ENCODE results near the gene ARSJ.
A peak's percentile ranks its signal among the peaks of the same experiment; 100 is the strongest.

The ARSJ gene

DNA sequence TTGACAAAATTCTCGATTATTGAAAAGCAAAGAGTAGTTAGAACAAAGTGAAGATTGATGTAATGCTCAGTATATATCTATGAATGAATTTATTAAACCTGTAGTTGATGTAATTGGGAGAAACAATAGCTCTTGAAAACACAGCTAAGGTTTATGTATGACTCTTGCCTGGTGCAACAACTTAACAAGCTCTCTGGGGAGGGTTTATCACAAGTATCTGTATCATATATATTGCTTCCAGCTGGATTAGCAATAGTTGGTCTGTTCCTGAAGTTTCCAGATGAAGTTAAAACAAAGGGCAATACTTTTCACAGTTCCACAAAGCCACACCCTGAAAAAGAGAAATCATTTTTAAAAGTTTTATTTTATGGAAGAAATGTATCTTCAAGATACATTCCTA lies 91.4 kb downstream of the ARSJ start:
- FAIRE-seq = no peak

GRCh38 chr4:113885291-113885690 lies 94.2 kb downstream of the ARSJ start:
- no peak for FAIRE-seq

GRCh38 chr4:113884655-113885054 lies 94.8 kb downstream of the ARSJ start:
- no peak for FAIRE-seq

- no peak for FAIRE-seq
Measured at GRCh38 chr4:113882668-113883067, 96.8 kb downstream of the ARSJ start.

GRCh38 chr4:113881256-113881655 lies 98.2 kb downstream of the ARSJ start:
- FAIRE-seq = no peak

DNA sequence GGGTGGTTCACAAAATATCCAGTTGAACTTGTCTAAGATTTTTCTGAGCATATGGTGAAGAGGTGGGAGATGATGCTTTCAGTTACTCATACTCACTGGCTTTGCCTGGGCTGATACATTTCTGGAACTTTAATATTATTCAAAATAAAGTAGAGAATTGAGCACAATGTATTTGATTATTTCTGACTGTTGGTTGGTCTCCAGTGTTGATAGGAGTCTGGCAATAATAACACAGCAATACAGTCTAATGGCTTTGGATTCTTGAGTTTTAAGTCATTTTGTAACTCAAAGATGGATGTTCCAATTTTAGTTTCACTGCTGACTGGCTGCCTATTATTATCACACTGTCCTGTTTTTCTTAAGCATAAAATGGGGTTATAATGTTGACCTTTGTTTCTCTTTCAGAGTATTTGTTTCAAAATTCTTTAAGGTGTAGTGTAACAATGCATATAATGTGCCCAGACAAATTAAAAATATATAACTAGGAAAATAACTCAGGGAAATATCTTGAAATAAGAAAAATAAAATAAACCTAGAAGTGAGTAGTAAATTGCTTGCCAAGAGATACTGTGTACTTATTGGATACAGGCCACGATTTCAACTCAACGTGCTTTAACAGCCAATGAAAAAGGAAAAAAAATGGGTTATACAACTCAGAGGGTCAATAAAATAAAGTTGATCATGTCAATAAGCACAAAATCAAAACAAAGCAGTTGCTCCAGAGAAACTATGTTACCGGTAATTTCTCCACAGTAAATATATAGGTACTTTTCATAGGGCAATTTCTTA lies 99.0 kb downstream of the ARSJ start:
- peak; percentile 30 for FAIRE-seq

DNA sequence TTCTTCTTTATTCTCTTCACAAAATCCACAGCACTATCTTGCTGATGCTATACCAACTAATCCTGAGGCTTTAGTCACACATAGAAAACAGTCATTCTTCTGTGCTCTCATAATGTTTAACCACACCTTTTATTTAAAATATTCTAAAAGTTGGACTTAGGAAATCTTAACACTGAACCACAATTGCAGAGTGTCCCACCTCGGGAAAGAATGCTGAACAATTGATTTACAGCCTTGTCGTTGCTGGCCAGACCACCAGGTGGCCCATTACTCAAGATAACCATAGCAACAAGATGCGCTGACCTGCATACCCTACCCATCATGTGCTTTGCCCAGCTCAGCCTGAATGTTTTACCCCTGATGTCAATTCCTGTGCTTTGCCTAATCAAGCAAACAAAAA lies 100.8 kb downstream of the ARSJ start:
- FAIRE-seq = no peak

GRCh38 chr4:113874480-113874879 lies 105.0 kb downstream of the ARSJ start:
- FAIRE-seq = no peak

DNA sequence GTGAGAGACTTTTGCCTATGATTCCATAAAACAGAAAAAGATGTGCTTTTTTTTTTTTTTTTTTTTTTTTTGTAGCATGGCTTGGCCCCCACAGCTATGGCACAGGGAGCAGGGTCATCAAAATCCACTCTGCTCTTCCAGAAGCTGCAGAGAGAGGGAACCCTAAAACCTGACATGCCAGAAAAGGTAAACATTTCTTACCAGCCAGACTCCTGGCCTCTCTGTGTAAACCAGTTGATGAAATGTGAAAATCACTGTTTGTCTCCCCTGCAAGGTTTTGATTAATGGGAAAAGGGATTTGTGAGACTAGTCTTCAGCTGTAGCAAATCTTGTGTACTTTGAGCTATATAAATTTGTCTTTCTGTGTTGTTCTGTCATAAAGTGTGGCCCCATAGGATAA lies 105.9 kb downstream of the ARSJ start:
- FAIRE-seq = no peak

DNA sequence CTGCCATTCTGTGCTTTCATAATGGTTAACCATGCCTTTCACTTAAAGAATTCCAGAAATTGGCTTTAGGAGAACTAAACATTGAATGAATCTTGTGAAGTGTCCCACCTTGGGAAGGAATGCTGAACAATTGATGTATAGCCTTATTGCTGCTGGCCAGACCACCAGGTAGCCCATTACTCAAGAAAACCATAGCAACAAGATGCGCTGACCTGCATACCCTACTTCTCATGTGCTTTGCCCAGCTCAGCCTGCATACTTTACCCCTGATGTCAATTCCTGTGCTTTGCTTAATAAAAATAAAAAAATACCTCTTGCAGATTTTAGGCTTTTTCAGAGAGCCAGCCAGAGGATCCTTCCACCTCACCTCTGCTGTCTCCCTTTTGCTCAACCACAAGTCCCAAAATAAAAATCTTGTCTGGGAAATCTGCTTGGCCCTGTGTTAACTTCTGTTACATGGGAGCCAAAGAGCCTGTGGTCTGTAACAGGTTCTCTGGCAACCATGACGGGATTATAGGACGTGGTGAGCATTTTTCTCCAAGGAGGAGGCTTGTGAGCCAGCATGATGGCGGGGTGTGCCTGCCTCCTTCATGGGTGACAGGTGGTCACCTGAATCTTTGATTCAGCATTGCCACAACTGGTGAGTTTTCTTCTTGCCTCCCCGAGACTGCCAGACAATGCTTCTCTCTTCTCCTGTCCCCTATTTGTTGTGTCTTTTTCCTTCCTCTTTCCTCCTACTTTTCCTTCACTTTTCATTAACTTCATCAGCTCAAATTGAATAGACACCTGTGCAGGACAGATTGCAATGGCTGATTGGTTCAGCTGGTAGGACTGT lies 106.8 kb downstream of the ARSJ start:
- no peak for FAIRE-seq

- FAIRE-seq = no peak
Measured at GRCh38 chr4:113871080-113871479, 108.4 kb downstream of the ARSJ start.

DNA sequence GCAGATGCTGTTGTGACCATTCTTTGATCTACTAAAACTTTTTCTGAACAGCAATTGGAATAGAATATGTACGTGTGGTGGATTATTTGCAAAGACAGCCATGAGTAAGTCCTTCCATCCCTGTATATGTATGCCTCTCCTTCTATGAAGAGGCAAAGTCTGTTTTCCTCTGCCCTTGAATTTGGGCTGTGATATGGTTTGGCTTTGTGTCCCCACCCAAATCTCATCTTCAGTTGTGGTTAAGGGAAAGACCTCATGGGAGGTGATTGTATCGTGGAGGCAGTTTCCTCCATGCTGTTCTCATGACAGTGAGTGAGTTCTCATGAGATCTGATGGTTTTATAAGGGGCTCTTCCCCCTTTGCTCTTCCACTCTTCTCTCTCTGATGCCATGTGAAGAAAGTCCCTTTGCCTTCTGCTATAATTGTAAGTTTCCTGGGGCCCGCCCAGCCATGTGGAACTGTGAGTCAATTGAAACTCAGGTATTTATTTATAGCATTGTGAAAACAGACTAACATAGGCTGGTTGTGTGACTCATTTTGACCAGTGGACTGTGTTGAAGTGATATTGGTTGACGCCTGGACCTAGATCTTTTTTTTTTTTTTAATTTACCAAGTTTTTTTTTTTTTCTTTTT lies 109.6 kb downstream of the ARSJ start:
- FAIRE-seq = no peak

GRCh38 chr4:113866611-113867010 lies 112.8 kb downstream of the ARSJ start:
- FAIRE-seq = no peak

- no peak for FAIRE-seq
Measured at GRCh38 chr4:113858924-113859323, 120.5 kb downstream of the ARSJ start.

DNA sequence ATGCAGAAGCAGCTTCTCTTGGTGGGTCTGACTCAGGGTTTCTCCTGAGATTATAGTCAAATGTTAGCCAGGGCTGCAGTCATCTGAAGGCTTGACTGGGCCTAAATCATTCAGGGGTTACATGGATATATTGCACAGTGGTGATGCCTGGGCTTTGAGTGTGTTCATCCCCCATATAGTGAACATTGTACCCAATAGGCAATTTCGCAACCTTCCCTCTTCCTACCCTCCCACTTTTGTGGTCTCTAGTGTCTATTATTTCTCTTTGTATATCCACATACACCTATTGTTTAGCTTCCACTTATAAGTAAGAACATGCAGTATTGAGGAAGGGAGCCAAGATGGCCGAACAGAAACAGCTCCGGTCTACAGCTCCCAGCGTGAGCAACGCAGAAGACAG lies 127.6 kb downstream of the ARSJ start:
- no peak for FAIRE-seq
